GM23338 (cell line): Measurements from ENCODE around the gene GBF1. TPM values are rescaled to one million over a fixed set of nuclear protein-coding genes. Genes with fewer than 3 reads are reported as not detected.

Source experiments
- ATAC-seq: fragments of 200-7000 bp; cut with Tn5 transposase; 3 replicates; pipeline ENCODE4 v1.9.1; 2020
- DNase-seq: peaks from one replicate; pipeline ENCODE4 v3.0.0-alpha.2; 2015; ENCODE audit warnings: low spot score
- H2AFZ ChIP-seq: fragments of 200-600 bp; sonication (generic); 2 replicates; pipeline ENCODE4 v1.8.0; 2016; ENCODE audit warnings: antibody characterized with exemption, mild to moderate bottlenecking, moderate library complexity
- H3F3A ChIP-seq: fragments of 200-600 bp; sonication (generic); replicated peaks from 2 replicates; pipeline ENCODE4 v1.8.0; 2017; ENCODE audit warnings: antibody characterized with exemption, mixed run types, low read depth
- H3K27ac ChIP-seq: fragments of 200-600 bp; sonication (generic); 2 replicates; pipeline ENCODE4 v1.6.1; 2016; ENCODE audit warnings: low read depth
- H3K27me3 ChIP-seq: fragments of 200-600 bp; sonication (generic); 2 replicates; pipeline ENCODE4 v1.8.0; 2016; ENCODE audit warnings: mild to moderate bottlenecking, mixed run types, moderate library complexity; ENCODE audit not compliant: insufficient read depth
- H3K36me3 ChIP-seq: fragments of 200-600 bp; sonication (generic); 2 replicates; pipeline ENCODE4 v1.8.0; 2016; ENCODE audit warnings: mild to moderate bottlenecking; ENCODE audit not compliant: insufficient read depth
- H3K4me1 ChIP-seq: fragments of 200-600 bp; sonication (generic); 2 replicates; pipeline ENCODE4 v1.8.0; 2016; ENCODE audit warnings: mild to moderate bottlenecking, moderate library complexity; ENCODE audit not compliant: insufficient read depth
- H3K4me2 ChIP-seq: fragments of 200-600 bp; sonication (generic); 2 replicates; pipeline ENCODE4 v1.7.1; 2017; ENCODE audit warnings: mixed run types
- H3K4me3 ChIP-seq: fragments of 200-600 bp; sonication (generic); 2 replicates; pipeline ENCODE4 v1.6.1; 2016; ENCODE audit warnings: mixed run types
- H3K79me2 ChIP-seq: fragments of 200-600 bp; sonication (generic); replicated peaks from 2 replicates; pipeline ENCODE4 v1.8.0; 2017; ENCODE audit warnings: mild to moderate bottlenecking; ENCODE audit not compliant: insufficient read depth
- H3K9me2 ChIP-seq: fragments of 200-600 bp; sonication (generic); 2 replicates; pipeline ENCODE4 v1.8.0; 2017; ENCODE audit not compliant: insufficient read depth
- H4K20me1 ChIP-seq: fragments of 200-600 bp; sonication (generic); replicated peaks from 2 replicates; pipeline ENCODE4 v1.8.0; 2017; ENCODE audit warnings: mild to moderate bottlenecking; ENCODE audit not compliant: insufficient read depth
- H3K27ac Mint-ChIP-seq: 2 replicates; pipeline ENCODE4 v1.8.0; 2020; ENCODE audit warnings: inconsistent platforms, mild to moderate bottlenecking, moderate library complexity, mixed read lengths
- H3K27me3 Mint-ChIP-seq: 3 replicates; pipeline ENCODE4 v1.8.0; 2022; ENCODE audit warnings: low read depth, mild to moderate bottlenecking, moderate library complexity, mixed read lengths, inconsistent platforms; ENCODE audit not compliant: insufficient read depth, poor library complexity
- H3K36me3 Mint-ChIP-seq: 3 replicates; pipeline ENCODE4 v1.8.0; 2021; ENCODE audit warnings: low read depth, mild to moderate bottlenecking, inconsistent platforms, moderate library complexity, mixed read lengths
- H3K4me1 Mint-ChIP-seq: 3 replicates; pipeline ENCODE4 v1.8.0; 2020; ENCODE audit warnings: mild to moderate bottlenecking, inconsistent platforms, mixed read lengths
- H3K4me3 Mint-ChIP-seq: 3 replicates; pipeline ENCODE4 v1.8.0; 2021; ENCODE audit warnings: moderate library complexity, mild to moderate bottlenecking, inconsistent platforms, mixed read lengths
- H3K9me3 Mint-ChIP-seq: 3 replicates; pipeline ENCODE4 v1.8.0; 2020; ENCODE audit warnings: moderate library complexity, mild to moderate bottlenecking, inconsistent platforms, mixed read lengths
- EZH2phosphoT487 ChIP-seq: fragments of 200-600 bp; sonication (generic); IDR thresholded peaks from one replicate; pipeline ENCODE4 v1.8.1; 2018; ENCODE audit warnings: antibody characterized with exemption; ENCODE audit not compliant: unreplicated experiment
- JUNB ChIP-seq: IDR thresholded peaks from one replicate; pipeline ENCODE4 v1.6.1; 2016; ENCODE audit warnings: antibody characterized with exemption; ENCODE audit not compliant: unreplicated experiment
- STAT1 ChIP-seq: IDR thresholded peaks from one replicate; pipeline ENCODE4 v1.6.1; 2016; ENCODE audit warnings: antibody characterized with exemption; ENCODE audit not compliant: unreplicated experiment
- ZNF114 ChIP-seq: fragments of 250-450 bp; sonication (Bioruptor Pico); IDR thresholded peaks from 2 replicates; pipeline ENCODE4 v1.5.0; 2020; ENCODE audit warnings: mild to moderate bottlenecking, moderate library complexity
- ZNF331 ChIP-seq: fragments of 250-450 bp; sonication (Bioruptor Pico); IDR thresholded peaks from 2 replicates; pipeline ENCODE4 v1.5.0; 2020; ENCODE audit warnings: low read depth, mild to moderate bottlenecking, moderate library complexity
- polyA plus RNA-seq: library from polyadenylated mRNA; unstranded; fragments of >200 nt; fragmentation: Nextera tagmentation; extraction: Ambion mirVana; gene quantifications from 2 replicates; pipeline ENCODE4 v1.2.1, GENCODE V29; 2016
- total RNA-seq: library from RNA; depleted of rRNA; stranded (reverse); fragments of >200 nt; shearing (Covaris generic); gene quantifications from 2 replicates; pipeline ENCODE4 v1.2.3, GENCODE V29; 2014
- TF ChIP-seq, protein P1 (sequence below): fragments of 250-450 bp; sonication (Bioruptor Pico); IDR thresholded peaks from 2 replicates; pipeline ENCODE4 v1.5.0; 2020; ENCODE audit warnings: mild to moderate bottlenecking, moderate library complexity
- TF ChIP-seq, protein P2 (sequence below): IDR thresholded peaks from 2 replicates; pipeline ENCODE4 v1.6.1; 2016; ENCODE audit warnings: antibody characterized with exemption
- TF ChIP-seq, protein P3 (sequence below), 2 experiments: fragments of 200-600 bp in 1 of 2; sonication (generic) in 1 of 2; conservative IDR thresholded peaks; 2 replicates each; pipeline versions ENCODE4 v1.5.1 to v1.6.1; 2016 to 2017; ENCODE audit warnings: antibody characterized with exemption in 2 of 2, low read depth in 2 of 2, mild to moderate bottlenecking in 2 of 2, moderate library complexity in 1 of 2

Gene GBF1
- total and polyA plus RNA-seq, 2 experiments from 2014 or later: 6.5 to 27.2 TPM

DNA sequence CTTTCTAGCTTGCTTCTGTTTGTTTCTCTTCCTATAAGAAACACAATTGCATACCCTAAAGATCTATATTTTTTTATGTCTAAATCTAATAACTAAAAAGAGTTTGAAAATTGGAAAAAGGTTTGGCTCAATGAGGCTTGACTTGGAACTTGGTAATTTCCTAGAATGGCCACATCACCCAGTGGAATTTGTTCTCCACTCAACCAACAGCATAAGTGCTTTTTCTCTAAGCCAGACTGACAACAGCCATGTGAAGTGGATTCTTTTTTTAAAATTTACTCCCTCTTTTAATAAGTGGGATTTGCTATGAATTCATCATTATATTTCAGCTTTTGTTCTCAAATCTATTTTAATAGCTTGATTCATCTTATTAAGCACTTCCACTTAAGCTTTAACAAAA is 33.8 kb downstream of the GBF1 start (continued):
- TF ChIP-seq, protein P1, sequence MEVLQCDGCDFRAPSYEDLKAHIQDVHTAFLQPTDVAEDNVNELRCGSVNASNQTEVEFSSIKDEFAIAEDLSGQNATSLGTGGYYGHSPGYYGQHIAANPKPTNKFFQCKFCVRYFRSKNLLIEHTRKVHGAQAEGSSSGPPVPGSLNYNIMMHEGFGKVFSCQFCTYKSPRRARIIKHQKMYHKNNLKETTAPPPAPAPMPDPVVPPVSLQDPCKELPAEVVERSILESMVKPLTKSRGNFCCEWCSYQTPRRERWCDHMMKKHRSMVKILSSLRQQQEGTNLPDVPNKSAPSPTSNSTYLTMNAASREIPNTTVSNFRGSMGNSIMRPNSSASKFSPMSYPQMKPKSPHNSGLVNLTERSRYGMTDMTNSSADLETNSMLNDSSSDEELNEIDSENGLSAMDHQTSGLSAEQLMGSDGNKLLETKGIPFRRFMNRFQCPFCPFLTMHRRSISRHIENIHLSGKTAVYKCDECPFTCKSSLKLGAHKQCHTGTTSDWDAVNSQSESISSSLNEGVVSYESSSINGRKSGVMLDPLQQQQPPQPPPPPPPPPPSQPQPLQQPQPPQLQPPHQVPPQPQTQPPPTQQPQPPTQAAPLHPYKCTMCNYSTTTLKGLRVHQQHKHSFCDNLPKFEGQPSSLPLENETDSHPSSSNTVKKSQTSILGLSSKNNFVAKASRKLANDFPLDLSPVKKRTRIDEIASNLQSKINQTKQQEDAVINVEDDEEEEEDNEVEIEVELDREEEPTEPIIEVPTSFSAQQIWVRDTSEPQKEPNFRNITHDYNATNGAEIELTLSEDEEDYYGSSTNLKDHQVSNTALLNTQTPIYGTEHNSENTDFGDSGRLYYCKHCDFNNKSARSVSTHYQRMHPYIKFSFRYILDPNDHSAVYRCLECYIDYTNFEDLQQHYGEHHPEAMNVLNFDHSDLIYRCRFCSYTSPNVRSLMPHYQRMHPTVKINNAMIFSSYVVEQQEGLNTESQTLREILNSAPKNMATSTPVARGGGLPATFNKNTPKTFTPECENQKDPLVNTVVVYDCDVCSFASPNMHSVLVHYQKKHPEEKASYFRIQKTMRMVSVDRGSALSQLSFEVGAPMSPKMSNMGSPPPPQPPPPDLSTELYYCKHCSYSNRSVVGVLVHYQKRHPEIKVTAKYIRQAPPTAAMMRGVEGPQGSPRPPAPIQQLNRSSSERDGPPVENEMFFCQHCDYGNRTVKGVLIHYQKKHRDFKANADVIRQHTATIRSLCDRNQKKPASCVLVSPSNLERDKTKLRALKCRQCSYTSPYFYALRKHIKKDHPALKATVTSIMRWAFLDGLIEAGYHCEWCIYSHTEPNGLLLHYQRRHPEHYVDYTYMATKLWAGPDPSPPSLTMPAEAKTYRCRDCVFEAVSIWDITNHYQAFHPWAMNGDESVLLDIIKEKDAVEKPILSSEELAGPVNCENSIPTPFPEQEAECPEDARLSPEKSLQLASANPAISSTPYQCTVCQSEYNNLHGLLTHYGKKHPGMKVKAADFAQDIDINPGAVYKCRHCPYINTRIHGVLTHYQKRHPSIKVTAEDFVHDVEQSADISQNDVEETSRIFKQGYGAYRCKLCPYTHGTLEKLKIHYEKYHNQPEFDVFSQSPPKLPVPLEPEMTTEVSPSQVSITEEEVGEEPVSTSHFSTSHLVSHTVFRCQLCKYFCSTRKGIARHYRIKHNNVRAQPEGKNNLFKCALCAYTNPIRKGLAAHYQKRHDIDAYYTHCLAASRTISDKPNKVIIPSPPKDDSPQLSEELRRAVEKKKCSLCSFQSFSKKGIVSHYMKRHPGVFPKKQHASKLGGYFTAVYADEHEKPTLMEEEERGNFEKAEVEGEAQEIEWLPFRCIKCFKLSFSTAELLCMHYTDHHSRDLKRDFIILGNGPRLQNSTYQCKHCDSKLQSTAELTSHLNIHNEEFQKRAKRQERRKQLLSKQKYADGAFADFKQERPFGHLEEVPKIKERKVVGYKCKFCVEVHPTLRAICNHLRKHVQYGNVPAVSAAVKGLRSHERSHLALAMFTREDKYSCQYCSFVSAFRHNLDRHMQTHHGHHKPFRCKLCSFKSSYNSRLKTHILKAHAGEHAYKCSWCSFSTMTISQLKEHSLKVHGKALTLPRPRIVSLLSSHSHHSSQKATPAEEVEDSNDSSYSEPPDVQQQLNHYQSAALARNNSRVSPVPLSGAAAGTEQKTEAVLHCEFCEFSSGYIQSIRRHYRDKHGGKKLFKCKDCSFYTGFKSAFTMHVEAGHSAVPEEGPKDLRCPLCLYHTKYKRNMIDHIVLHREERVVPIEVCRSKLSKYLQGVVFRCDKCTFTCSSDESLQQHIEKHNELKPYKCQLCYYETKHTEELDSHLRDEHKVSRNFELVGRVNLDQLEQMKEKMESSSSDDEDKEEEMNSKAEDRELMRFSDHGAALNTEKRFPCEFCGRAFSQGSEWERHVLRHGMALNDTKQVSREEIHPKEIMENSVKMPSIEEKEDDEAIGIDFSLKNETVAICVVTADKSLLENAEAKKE (CRISPR knock-in tag): no peak
- TF ChIP-seq, protein P2, sequence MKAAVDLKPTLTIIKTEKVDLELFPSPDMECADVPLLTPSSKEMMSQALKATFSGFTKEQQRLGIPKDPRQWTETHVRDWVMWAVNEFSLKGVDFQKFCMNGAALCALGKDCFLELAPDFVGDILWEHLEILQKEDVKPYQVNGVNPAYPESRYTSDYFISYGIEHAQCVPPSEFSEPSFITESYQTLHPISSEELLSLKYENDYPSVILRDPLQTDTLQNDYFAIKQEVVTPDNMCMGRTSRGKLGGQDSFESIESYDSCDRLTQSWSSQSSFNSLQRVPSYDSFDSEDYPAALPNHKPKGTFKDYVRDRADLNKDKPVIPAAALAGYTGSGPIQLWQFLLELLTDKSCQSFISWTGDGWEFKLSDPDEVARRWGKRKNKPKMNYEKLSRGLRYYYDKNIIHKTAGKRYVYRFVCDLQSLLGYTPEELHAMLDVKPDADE: no peak
- TF ChIP-seq EZH2phosphoT487: no peak

DNA sequence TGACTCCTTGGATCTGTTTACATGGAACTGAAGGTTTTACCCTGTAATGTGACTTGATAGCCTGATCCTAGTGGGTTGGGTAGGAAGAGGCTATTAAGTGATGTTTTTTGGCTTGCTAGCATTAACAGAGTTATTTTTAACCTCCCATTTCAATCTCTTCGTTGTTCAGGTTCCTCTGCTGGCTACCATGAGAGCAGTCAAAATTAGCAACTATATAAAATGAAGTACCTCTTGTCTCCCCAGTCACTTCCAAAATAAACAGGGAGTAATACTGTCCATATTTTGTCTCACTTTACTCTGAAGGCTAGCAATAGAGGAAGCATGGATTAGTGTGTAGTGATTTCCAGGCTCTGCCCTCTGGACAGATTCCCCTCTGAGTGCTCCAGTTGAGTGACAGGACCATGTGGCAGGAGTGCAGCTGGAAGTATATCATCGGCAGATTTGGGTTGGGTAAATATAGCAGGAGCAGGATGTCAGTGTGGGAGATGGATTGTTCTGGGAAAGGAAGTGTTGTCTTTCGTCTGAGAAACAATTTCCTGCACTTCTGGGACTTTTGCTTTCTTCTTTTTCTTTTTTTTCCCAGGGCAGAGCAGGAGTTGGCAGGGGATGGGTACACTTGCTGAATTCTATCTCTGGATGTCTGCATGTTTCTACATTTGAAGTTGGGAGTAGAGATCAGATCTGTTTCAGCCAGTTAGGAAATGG is 35.2 kb downstream of the GBF1 start:
- Histone ChIP-seq H4K20me1 (peaks cover 16% of the 10 kb centered on the region; the same call in 1 of the 2 replicates), H3K9me2 (no peaks in the 10 kb centered on the region), H3K79me2 (no peaks in the 10 kb centered on the region; the same call in 1 of the 2 replicates), H2AFZ (no peak overlapping the region), H3K36me3 (no peaks in the 10 kb centered on the region), H3K27ac (no peak overlapping the region), H3F3A (no peaks in the 10 kb centered on the region), H3K4me3 (no peak overlapping the region), H3K4me2 (no peak overlapping the region), H3K27me3 (no peaks in the 10 kb centered on the region), H3K4me1 (no peaks in the 10 kb centered on the region)
- Mint-ChIP-seq H3K4me1 (no peaks in the 10 kb centered on the region), H3K27me3 (no peaks in the 10 kb centered on the region), H3K9me3 (no peaks in the 10 kb centered on the region), H3K4me3 (no peak overlapping the region), H3K36me3 (no peaks in the 10 kb centered on the region), H3K27ac (no peak overlapping the region)
- ATAC-seq: no peak
- DNase-seq: no peak
- TF ChIP-seq EZH2phosphoT487: no peak
- TF ChIP-seq, protein P2: no peak
- no peak for TF ChIP-seq STAT1
- no peak for TF ChIP-seq JUNB
- no peak for TF ChIP-seq ZNF114 (CRISPR knock-in tag)
- TF ChIP-seq ZNF331 (CRISPR knock-in tag): no peak
- TF ChIP-seq, protein P3, sequence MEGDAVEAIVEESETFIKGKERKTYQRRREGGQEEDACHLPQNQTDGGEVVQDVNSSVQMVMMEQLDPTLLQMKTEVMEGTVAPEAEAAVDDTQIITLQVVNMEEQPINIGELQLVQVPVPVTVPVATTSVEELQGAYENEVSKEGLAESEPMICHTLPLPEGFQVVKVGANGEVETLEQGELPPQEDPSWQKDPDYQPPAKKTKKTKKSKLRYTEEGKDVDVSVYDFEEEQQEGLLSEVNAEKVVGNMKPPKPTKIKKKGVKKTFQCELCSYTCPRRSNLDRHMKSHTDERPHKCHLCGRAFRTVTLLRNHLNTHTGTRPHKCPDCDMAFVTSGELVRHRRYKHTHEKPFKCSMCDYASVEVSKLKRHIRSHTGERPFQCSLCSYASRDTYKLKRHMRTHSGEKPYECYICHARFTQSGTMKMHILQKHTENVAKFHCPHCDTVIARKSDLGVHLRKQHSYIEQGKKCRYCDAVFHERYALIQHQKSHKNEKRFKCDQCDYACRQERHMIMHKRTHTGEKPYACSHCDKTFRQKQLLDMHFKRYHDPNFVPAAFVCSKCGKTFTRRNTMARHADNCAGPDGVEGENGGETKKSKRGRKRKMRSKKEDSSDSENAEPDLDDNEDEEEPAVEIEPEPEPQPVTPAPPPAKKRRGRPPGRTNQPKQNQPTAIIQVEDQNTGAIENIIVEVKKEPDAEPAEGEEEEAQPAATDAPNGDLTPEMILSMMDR (conservative IDR thresholded peaks at IDR 0.05; ENCODE audit: low read depth in 2 of 2): no peak
